HEK293 (cell line): ENCODE results near the gene TAMALIN.

Source experiments
- EGR2 ChIP-seq: fragments of 450-650 bp; formaldehyde crosslinking; IDR thresholded peaks from 2 replicates; pipeline ENCODE4 v1.5.1; 2016; ENCODE audit warnings: low read depth, missing biosample characterization, missing genetic modification characterization
- GFI1B ChIP-seq: fragments of 450-650 bp; formaldehyde crosslinking; IDR thresholded peaks from 2 replicates; pipeline ENCODE4 v1.5.1; 2016; ENCODE audit warnings: missing biosample characterization, missing genetic modification characterization
- KLF16 ChIP-seq: fragments of 450-650 bp; formaldehyde crosslinking; IDR thresholded peaks from 2 replicates; pipeline ENCODE4 v1.5.1; 2017; ENCODE audit warnings: missing biosample characterization, missing genetic modification characterization
- MZF1 ChIP-seq: fragments of 450-650 bp; formaldehyde crosslinking; IDR thresholded peaks from 2 replicates; pipeline ENCODE4 v1.5.1; 2017; ENCODE audit warnings: missing biosample characterization, missing genetic modification characterization, borderline replicate concordance
- YY2 ChIP-seq: fragments of 450-650 bp; formaldehyde crosslinking; IDR thresholded peaks from 2 replicates; pipeline ENCODE4 v1.5.1; 2016; ENCODE audit warnings: missing biosample characterization, missing genetic modification characterization
- ZNF133 ChIP-seq: fragments of 450-650 bp; formaldehyde crosslinking; IDR thresholded peaks from 2 replicates; pipeline ENCODE4 v1.5.1; 2016; ENCODE audit warnings: missing biosample characterization, missing genetic modification characterization
- ZNF157 ChIP-seq: fragments of 450-650 bp; formaldehyde crosslinking; IDR thresholded peaks from 2 replicates; pipeline ENCODE4 v1.5.1; 2016; ENCODE audit warnings: missing biosample characterization, missing genetic modification characterization
- ZNF248 ChIP-seq: fragments of 450-650 bp; formaldehyde crosslinking; IDR thresholded peaks from 2 replicates; pipeline ENCODE4 v1.5.1; 2017; ENCODE audit warnings: missing biosample characterization, missing genetic modification characterization
- ZNF335 ChIP-seq: fragments of 450-650 bp; formaldehyde crosslinking; conservative IDR thresholded peaks from 2 replicates; pipeline ENCODE4 v1.5.1; 2016; ENCODE audit warnings: missing biosample characterization, missing genetic modification characterization
- ZNF391 ChIP-seq: fragments of 450-650 bp; formaldehyde crosslinking; IDR thresholded peaks from 2 replicates; pipeline ENCODE4 v1.5.1; 2016; ENCODE audit warnings: low read depth, missing biosample characterization, missing genetic modification characterization, borderline replicate concordance
- ZNF416 ChIP-seq: fragments of 450-650 bp; formaldehyde crosslinking; IDR thresholded peaks from 2 replicates; pipeline ENCODE4 v1.5.1; 2016; ENCODE audit warnings: missing biosample characterization, missing genetic modification characterization
- ZNF48 ChIP-seq: fragments of 450-650 bp; formaldehyde crosslinking; IDR thresholded peaks from 2 replicates; pipeline ENCODE4 v1.5.1; 2016; ENCODE audit warnings: missing biosample characterization, missing genetic modification characterization
- ZNF549 ChIP-seq: fragments of 450-650 bp; IDR thresholded peaks from 2 replicates; pipeline ENCODE4 v1.5.1; 2018; ENCODE audit warnings: missing biosample characterization, missing genetic modification characterization, mild to moderate bottlenecking, inconsistent platforms, moderate library complexity
- ZNF596 ChIP-seq: fragments of 450-650 bp; IDR thresholded peaks from 2 replicates; pipeline ENCODE4 v1.5.0; 2018; ENCODE audit warnings: missing biosample characterization, mild to moderate bottlenecking, missing genetic modification characterization, moderate library complexity
- ZNF629 ChIP-seq: fragments of 450-650 bp; formaldehyde crosslinking; IDR thresholded peaks from 2 replicates; pipeline ENCODE4 v1.5.1; 2017; ENCODE audit warnings: missing biosample characterization, missing genetic modification characterization
- ZNF658 ChIP-seq: fragments of 450-650 bp; formaldehyde crosslinking; IDR thresholded peaks from 2 replicates; pipeline ENCODE4; 2016; ENCODE audit warnings: missing biosample characterization, missing genetic modification characterization
- ZNF664 ChIP-seq: fragments of 450-650 bp; formaldehyde crosslinking; IDR thresholded peaks from 2 replicates; pipeline ENCODE4 v1.5.1; 2016; ENCODE audit warnings: missing biosample characterization, missing genetic modification characterization
- ZNF747 ChIP-seq: fragments of 450-650 bp; formaldehyde crosslinking; IDR thresholded peaks from 2 replicates; pipeline ENCODE4 v1.5.1; 2016; ENCODE audit warnings: missing biosample characterization, missing genetic modification characterization
- ZNF791 ChIP-seq: fragments of 450-650 bp; formaldehyde crosslinking; IDR thresholded peaks from 2 replicates; pipeline ENCODE4 v1.5.1; 2016; ENCODE audit warnings: missing biosample characterization, missing genetic modification characterization
- ZNF843 ChIP-seq: fragments of 450-650 bp; formaldehyde crosslinking; IDR thresholded peaks from 2 replicates; pipeline ENCODE4 v1.5.1; 2016; ENCODE audit warnings: missing biosample characterization, missing genetic modification characterization
- TF ChIP-seq, protein P1 (sequence below): fragments of 450-650 bp; formaldehyde crosslinking; IDR thresholded peaks from 2 replicates; pipeline ENCODE4 v1.5.1; 2016; ENCODE audit warnings: missing biosample characterization, missing genetic modification characterization
- TF ChIP-seq, protein P2 (sequence below): fragments of 450-650 bp; formaldehyde crosslinking; IDR thresholded peaks from 2 replicates; pipeline ENCODE4 v1.5.1; 2016; ENCODE audit warnings: missing biosample characterization, missing genetic modification characterization
- TF ChIP-seq, protein P3 (sequence below): fragments of 450-650 bp; formaldehyde crosslinking; IDR thresholded peaks from 2 replicates; pipeline ENCODE4 v1.5.1; 2016; ENCODE audit warnings: missing biosample characterization, missing genetic modification characterization
- TF ChIP-seq, protein P4 (sequence below): fragments of 450-650 bp; formaldehyde crosslinking; IDR thresholded peaks from 2 replicates; pipeline ENCODE4; 2016; ENCODE audit warnings: missing biosample characterization, missing genetic modification characterization
- TF ChIP-seq, protein P5 (sequence below): fragments of 450-650 bp; formaldehyde crosslinking; IDR thresholded peaks from 2 replicates; pipeline ENCODE4 v1.5.1; 2016; ENCODE audit warnings: missing biosample characterization, missing genetic modification characterization
- TF ChIP-seq, protein P6 (sequence below): fragments of 450-650 bp; formaldehyde crosslinking; IDR thresholded peaks from 2 replicates; pipeline ENCODE4 v1.5.1; 2016; ENCODE audit warnings: missing biosample characterization, missing genetic modification characterization
- TF ChIP-seq, protein P7 (sequence below): fragments of 450-650 bp; formaldehyde crosslinking; IDR thresholded peaks from 2 replicates; pipeline ENCODE4 v1.5.1; 2017; ENCODE audit warnings: missing biosample characterization, missing genetic modification characterization
- TF ChIP-seq, protein P8 (sequence below): fragments of 450-650 bp; formaldehyde crosslinking; IDR thresholded peaks from 2 replicates; pipeline ENCODE4 v1.5.1; 2016; ENCODE audit warnings: missing biosample characterization, missing genetic modification characterization, borderline replicate concordance

The TAMALIN gene

DNA sequence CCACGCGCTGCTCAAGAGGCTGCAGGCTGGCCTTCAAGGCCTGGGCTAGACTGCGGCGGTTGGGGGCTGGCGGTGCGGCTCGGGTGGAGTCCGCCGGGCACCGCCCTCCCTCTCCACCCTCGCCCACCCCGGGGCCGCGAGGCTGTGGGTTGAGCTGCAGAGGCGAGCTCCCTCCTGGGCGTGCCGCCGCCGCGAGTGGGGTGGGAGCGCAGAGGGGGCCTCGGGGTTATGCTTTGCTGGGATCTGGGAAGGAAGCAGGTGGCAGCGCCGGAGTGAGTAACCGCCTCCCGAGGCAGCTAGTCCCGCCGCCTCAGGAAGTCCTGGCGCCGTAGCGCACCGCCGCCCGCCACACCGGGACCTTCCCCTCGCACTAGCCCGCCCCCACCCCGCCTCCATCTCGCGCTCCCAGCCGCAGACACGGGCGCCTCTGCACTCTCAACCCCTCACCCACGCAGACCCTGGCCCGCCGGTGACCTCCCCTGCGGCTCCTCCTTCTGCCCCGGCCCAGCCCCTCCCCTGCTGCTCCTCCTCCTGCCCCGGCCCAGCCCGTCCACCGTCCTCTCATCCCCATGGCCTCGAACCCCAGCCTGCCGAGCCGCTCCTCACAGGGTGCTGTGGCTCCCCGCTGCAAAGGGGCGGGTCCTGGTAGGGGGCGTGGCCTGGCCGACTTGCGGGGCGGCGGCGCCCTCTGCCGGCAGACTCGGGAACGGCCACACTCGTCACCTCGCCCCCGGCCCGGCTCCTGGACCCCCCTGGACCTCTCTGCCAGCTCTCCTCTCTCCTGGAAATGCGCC is 16.6 kb downstream of the TAMALIN start (continued):
- TF ChIP-seq, protein P1, sequence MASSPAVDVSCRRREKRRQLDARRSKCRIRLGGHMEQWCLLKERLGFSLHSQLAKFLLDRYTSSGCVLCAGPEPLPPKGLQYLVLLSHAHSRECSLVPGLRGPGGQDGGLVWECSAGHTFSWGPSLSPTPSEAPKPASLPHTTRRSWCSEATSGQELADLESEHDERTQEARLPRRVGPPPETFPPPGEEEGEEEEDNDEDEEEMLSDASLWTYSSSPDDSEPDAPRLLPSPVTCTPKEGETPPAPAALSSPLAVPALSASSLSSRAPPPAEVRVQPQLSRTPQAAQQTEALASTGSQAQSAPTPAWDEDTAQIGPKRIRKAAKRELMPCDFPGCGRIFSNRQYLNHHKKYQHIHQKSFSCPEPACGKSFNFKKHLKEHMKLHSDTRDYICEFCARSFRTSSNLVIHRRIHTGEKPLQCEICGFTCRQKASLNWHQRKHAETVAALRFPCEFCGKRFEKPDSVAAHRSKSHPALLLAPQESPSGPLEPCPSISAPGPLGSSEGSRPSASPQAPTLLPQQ (tag by site-specific recombination) = peak; percentile 72
- no peak for TF ChIP-seq ZNF157 (tag by site-specific recombination)
- TF ChIP-seq GFI1B (tag by site-specific recombination) = no peak
- no peak for TF ChIP-seq MZF1 (tag by site-specific recombination)
- TF ChIP-seq ZNF133 = no peak
- peak; percentile 62; the same call in 1 of the 2 replicates for TF ChIP-seq ZNF843 (tag by site-specific recombination)
- peak; percentile 85; the same call in 1 of the 2 replicates for TF ChIP-seq ZNF391
- TF ChIP-seq KLF16 = peak; percentile 97
- TF ChIP-seq ZNF747 = no peak
- TF ChIP-seq EGR2 (tag by site-specific recombination) = peak; percentile 94
- TF ChIP-seq ZNF596 (tag by site-specific recombination) = no peak
- TF ChIP-seq ZNF549 (tag by site-specific recombination) = no peak
- no peak for TF ChIP-seq ZNF416 (tag by site-specific recombination)
- TF ChIP-seq, protein P2, sequence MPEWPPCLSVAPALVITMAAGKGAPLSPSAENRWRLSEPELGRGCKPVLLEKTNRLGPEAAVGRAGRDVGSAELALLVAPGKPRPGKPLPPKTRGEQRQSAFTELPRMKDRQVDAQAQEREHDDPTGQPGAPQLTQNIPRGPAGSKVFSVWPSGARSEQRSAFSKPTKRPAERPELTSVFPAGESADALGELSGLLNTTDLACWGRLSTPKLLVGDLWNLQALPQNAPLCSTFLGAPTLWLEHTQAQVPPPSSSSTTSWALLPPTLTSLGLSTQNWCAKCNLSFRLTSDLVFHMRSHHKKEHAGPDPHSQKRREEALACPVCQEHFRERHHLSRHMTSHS = no peak
- TF ChIP-seq, protein P3, sequence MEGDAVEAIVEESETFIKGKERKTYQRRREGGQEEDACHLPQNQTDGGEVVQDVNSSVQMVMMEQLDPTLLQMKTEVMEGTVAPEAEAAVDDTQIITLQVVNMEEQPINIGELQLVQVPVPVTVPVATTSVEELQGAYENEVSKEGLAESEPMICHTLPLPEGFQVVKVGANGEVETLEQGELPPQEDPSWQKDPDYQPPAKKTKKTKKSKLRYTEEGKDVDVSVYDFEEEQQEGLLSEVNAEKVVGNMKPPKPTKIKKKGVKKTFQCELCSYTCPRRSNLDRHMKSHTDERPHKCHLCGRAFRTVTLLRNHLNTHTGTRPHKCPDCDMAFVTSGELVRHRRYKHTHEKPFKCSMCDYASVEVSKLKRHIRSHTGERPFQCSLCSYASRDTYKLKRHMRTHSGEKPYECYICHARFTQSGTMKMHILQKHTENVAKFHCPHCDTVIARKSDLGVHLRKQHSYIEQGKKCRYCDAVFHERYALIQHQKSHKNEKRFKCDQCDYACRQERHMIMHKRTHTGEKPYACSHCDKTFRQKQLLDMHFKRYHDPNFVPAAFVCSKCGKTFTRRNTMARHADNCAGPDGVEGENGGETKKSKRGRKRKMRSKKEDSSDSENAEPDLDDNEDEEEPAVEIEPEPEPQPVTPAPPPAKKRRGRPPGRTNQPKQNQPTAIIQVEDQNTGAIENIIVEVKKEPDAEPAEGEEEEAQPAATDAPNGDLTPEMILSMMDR (tag by site-specific recombination) = peak; percentile 98
- TF ChIP-seq, protein P4, sequence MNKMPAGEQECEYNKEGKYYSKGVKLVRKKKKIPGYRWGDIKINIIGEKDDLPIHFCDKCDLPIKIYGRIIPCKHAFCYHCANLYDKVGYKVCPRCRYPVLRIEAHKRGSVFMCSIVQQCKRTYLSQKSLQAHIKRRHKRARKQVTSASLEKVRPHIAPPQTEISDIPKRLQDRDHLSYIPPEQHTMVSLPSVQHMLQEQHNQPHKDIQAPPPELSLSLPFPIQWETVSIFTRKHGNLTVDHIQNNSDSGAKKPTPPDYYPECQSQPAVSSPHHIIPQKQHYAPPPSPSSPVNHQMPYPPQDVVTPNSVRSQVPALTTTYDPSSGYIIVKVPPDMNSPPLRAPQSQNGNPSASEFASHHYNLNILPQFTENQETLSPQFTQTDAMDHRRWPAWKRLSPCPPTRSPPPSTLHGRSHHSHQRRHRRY (tag by site-specific recombination) = no peak
- TF ChIP-seq, protein P5, sequence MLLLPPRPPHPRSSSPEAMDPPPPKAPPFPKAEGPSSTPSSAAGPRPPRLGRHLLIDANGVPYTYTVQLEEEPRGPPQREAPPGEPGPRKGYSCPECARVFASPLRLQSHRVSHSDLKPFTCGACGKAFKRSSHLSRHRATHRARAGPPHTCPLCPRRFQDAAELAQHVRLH (tag by site-specific recombination) = no peak
- no peak for TF ChIP-seq ZNF664
- TF ChIP-seq, protein P6, sequence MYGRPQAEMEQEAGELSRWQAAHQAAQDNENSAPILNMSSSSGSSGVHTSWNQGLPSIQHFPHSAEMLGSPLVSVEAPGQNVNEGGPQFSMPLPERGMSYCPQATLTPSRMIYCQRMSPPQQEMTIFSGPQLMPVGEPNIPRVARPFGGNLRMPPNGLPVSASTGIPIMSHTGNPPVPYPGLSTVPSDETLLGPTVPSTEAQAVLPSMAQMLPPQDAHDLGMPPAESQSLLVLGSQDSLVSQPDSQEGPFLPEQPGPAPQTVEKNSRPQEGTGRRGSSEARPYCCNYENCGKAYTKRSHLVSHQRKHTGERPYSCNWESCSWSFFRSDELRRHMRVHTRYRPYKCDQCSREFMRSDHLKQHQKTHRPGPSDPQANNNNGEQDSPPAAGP (tag by site-specific recombination) = peak; percentile 79; the same call in 1 of the 2 replicates
- TF ChIP-seq, protein P7, sequence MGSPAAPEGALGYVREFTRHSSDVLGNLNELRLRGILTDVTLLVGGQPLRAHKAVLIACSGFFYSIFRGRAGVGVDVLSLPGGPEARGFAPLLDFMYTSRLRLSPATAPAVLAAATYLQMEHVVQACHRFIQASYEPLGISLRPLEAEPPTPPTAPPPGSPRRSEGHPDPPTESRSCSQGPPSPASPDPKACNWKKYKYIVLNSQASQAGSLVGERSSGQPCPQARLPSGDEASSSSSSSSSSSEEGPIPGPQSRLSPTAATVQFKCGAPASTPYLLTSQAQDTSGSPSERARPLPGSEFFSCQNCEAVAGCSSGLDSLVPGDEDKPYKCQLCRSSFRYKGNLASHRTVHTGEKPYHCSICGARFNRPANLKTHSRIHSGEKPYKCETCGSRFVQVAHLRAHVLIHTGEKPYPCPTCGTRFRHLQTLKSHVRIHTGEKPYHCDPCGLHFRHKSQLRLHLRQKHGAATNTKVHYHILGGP = no peak
- TF ChIP-seq ZNF791 (tag by site-specific recombination) = no peak
- no peak for TF ChIP-seq ZNF658
- TF ChIP-seq ZNF629 = peak; percentile 19; the same call in 1 of the 2 replicates
- TF ChIP-seq ZNF335 (tag by site-specific recombination) = no peak; the same call in 1 of the 2 replicates
- TF ChIP-seq ZNF48 (tag by site-specific recombination) = no peak
- TF ChIP-seq YY2 (tag by site-specific recombination) = no peak
- TF ChIP-seq, protein P8, sequence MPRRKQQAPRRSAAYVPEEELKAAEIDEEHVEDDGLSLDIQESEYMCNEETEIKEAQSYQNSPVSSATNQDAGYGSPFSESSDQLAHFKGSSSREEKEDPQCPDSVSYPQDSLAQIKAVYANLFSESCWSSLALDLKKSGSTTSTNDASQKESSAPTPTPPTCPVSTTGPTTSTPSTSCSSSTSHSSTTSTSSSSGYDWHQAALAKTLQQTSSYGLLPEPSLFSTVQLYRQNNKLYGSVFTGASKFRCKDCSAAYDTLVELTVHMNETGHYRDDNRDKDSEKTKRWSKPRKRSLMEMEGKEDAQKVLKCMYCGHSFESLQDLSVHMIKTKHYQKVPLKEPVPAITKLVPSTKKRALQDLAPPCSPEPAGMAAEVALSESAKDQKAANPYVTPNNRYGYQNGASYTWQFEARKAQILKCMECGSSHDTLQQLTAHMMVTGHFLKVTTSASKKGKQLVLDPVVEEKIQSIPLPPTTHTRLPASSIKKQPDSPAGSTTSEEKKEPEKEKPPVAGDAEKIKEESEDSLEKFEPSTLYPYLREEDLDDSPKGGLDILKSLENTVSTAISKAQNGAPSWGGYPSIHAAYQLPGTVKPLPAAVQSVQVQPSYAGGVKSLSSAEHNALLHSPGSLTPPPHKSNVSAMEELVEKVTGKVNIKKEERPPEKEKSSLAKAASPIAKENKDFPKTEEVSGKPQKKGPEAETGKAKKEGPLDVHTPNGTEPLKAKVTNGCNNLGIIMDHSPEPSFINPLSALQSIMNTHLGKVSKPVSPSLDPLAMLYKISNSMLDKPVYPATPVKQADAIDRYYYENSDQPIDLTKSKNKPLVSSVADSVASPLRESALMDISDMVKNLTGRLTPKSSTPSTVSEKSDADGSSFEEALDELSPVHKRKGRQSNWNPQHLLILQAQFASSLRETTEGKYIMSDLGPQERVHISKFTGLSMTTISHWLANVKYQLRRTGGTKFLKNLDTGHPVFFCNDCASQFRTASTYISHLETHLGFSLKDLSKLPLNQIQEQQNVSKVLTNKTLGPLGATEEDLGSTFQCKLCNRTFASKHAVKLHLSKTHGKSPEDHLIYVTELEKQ (tag by site-specific recombination) = no peak
- TF ChIP-seq ZNF248 (tag by site-specific recombination) = no peak
